Stimulated activated CD4-positive, alpha-beta T cell treated with anti-CD3 and anti-CD28 coated beads, Interleukin-12 subunit alpha, Interleukin-12 subunit beta, amount 100 ng/mL, for 4 hours (primary cell): ENCODE measurements around the gene PKD1L1.

Source experiments
- DNase-seq: peaks from one replicate; pipeline ENCODE4 v3.0.0-alpha.2; 2020

Gene PKD1L1

DNA sequence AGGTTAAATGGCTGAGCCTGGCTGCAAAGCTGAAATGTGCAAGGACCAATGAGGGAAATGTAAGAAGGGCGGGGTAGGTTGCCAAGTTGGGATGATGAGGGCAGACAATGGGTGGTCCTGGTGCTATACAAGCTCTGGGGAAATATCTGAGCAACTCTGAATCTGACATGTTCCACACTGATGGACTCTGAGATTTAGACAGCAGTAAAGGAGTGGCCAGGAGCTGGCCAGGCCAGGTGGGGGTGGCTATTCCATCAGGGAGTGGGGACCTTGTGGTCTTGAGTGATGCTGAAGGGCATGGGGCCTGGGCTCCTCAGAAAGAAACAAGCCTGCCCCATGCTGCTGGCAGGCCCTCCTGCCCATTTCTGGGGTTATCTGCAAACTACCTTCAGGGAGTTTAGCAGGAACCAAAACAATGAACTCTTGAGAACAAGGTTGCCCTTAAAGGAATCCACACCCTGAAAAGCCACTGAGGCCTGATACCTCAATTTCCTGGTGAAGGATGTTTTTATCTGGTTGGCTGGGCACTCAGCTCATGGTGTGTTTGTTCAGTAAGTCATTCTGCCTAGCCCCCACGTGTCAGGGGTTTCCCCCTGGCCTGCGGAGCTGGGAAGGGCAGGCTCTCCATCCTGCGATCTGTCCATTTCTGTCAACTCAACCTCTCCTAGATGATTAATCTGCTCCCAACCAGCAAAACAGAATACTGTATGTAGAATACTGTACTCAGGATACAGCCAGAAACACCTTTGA, 223.1 kb downstream of the PKD1L1 start:
- DNase-seq, result no peak
